Limb (tissue), 2 donors: ENCODE results near the gene PACSIN3.

Experiments
- DNase-seq, 2 donors: peaks; one replicate each; pipeline ENCODE4 v3.0.0-alpha.2; 2016; ENCODE audit errors: extremely low spot score in 2 of 2

Gene PACSIN3

GRCh38 chr11:47154616-47155570 lies 31.3 kb downstream of the PACSIN3 start:
- no peak for DNase-seq

- peak; percentile 90 to 91 for DNase-seq
Measured at GRCh38 chr11:47152953-47153950, 33.0 kb downstream of the PACSIN3 start.

GRCh38 chr11:47152126-47152952 lies 33.9 kb downstream of the PACSIN3 start:
- DNase-seq, result peak in 1 of 2 donors; percentile 15

GRCh38 chr11:47149782-47150181 lies 36.5 kb downstream of the PACSIN3 start:
- no peak for DNase-seq

GRCh38 chr11:47148903-47149531 lies 37.2 kb downstream of the PACSIN3 start:
- peak in 1 of 2 donors; percentile 46 for DNase-seq

- DNase-seq, result no peak
Measured at GRCh38 chr11:47148270-47148669, 38.0 kb downstream of the PACSIN3 start.

- DNase-seq, result no peak
Measured at GRCh38 chr11:47147681-47148080, 38.6 kb downstream of the PACSIN3 start.

- no peak for DNase-seq
Measured at GRCh38 chr11:47147250-47147649, 39.0 kb downstream of the PACSIN3 start.

GRCh38 chr11:47144541-47144940 lies 41.7 kb downstream of the PACSIN3 start:
- DNase-seq, result no peak

GRCh38 chr11:47143322-47143721 lies 42.9 kb downstream of the PACSIN3 start:
- DNase-seq, result peak; percentile 60 to 79

- DNase-seq, result no peak
Measured at GRCh38 chr11:47139878-47140277, 46.4 kb downstream of the PACSIN3 start.

GRCh38 chr11:47137476-47137875 lies 48.8 kb downstream of the PACSIN3 start:
- no peak for DNase-seq

- no peak for DNase-seq
Measured at GRCh38 chr11:47136921-47137320, 49.3 kb downstream of the PACSIN3 start.

GRCh38 chr11:47136327-47136726 lies 49.9 kb downstream of the PACSIN3 start:
- DNase-seq, result no peak

GRCh38 chr11:47132981-47133380 lies 53.3 kb downstream of the PACSIN3 start:
- DNase-seq, result no peak

- no peak for DNase-seq
Measured at GRCh38 chr11:47132490-47132889, 53.7 kb downstream of the PACSIN3 start.

- no peak for DNase-seq
Measured at GRCh38 chr11:47131136-47131535, 55.1 kb downstream of the PACSIN3 start.

GRCh38 chr11:47130543-47130942 lies 55.7 kb downstream of the PACSIN3 start:
- no peak for DNase-seq
